Astrocyte (in vitro differentiated cells and primary cell): Measurements from ENCODE around the gene YWHAB. TPM values are rescaled to one million over a fixed set of nuclear protein-coding genes. Genes with fewer than 3 reads are reported as not detected.

ENCODE experiments used
- DNase-seq: peaks from one replicate; pipeline ENCODE4 v3.0.0-alpha.2; 2010; ENCODE audit warnings: low read depth
- FAIRE-seq: peaks from 2 replicates; lab custom pipeline; 2011; peaks lifted over from hg19 to GRCh38; lab: Jason Lieb, UNC
- H2AFZ ChIP-seq: 2 replicates; pipeline ENCODE4 v1.6.0; 2012; ENCODE audit warnings: low read depth, low read length, inconsistent platforms
- H3K27ac ChIP-seq: 2 replicates; pipeline ENCODE4 v1.5.1; 2011; ENCODE audit warnings: low read depth, low read length, inconsistent platforms
- H3K27me3 ChIP-seq: 2 replicates; pipeline ENCODE4 v1.6.0; 2011; ENCODE audit warnings: low read length, inconsistent platforms; ENCODE audit not compliant: insufficient read depth
- H3K36me3 ChIP-seq: 2 replicates; pipeline ENCODE4 v1.5.1; 2011; ENCODE audit warnings: low read length, inconsistent platforms; ENCODE audit not compliant: insufficient read depth
- H3K4me1 ChIP-seq: 2 replicates; pipeline ENCODE4 v1.5.1; 2011; ENCODE audit warnings: low read length, inconsistent platforms; ENCODE audit not compliant: insufficient read depth
- H3K4me2 ChIP-seq: 2 replicates; pipeline ENCODE4 v1.6.0; 2012; ENCODE audit warnings: low read length, inconsistent platforms
- H3K4me3 ChIP-seq: 2 replicates; pipeline ENCODE4 v1.5.1; 2011; ENCODE audit warnings: low read depth, mild to moderate bottlenecking, low read length, inconsistent platforms; ENCODE audit not compliant: insufficient read depth
- H3K79me2 ChIP-seq: 2 replicates; pipeline ENCODE4 v1.6.0; 2012; ENCODE audit warnings: mild to moderate bottlenecking, low read length, inconsistent platforms; ENCODE audit not compliant: insufficient read depth
- H3K9ac ChIP-seq: 2 replicates; pipeline ENCODE4 v1.6.0; 2012; ENCODE audit warnings: mild to moderate bottlenecking, low read length, inconsistent platforms
- H3K9me3 ChIP-seq: 2 replicates; pipeline ENCODE4 v1.5.1; 2012; ENCODE audit warnings: low read depth, mild to moderate bottlenecking, low read length, inconsistent platforms; ENCODE audit not compliant: insufficient read depth
- H4K20me1 ChIP-seq: 2 replicates; pipeline ENCODE4 v1.6.0; 2012; ENCODE audit warnings: low read length, inconsistent platforms; ENCODE audit not compliant: insufficient read depth
- H3K27ac Mint-ChIP-seq: one replicate; pipeline ENCODE4 v1.8.0; 2021; ENCODE audit warnings: mild to moderate bottlenecking, mixed read lengths; ENCODE audit not compliant: unreplicated experiment
- H3K27me3 Mint-ChIP-seq: one replicate; pipeline ENCODE4 v1.8.0; 2021; ENCODE audit warnings: low read depth, mixed read lengths; ENCODE audit not compliant: unreplicated experiment
- H3K36me3 Mint-ChIP-seq: one replicate; pipeline ENCODE4 v1.8.0; 2021; ENCODE audit warnings: low read depth, mixed read lengths; ENCODE audit not compliant: unreplicated experiment
- H3K4me1 Mint-ChIP-seq: one replicate; pipeline ENCODE4 v1.8.0; 2021; ENCODE audit warnings: low read depth, mixed read lengths; ENCODE audit not compliant: unreplicated experiment
- H3K4me3 Mint-ChIP-seq: one replicate; pipeline ENCODE4 v1.8.0; 2021; ENCODE audit warnings: mild to moderate bottlenecking, moderate library complexity, mixed read lengths; ENCODE audit not compliant: unreplicated experiment
- H3K9me3 Mint-ChIP-seq: one replicate; pipeline ENCODE4 v1.8.0; 2021; ENCODE audit warnings: mild to moderate bottlenecking, mixed read lengths; ENCODE audit not compliant: unreplicated experiment
- CTCF ChIP-seq: IDR thresholded peaks from 2 replicates; pipeline ENCODE4 v1.5.1; 2011; ENCODE audit warnings: low read depth, mild to moderate bottlenecking, inconsistent platforms, low read length, moderate library complexity; ENCODE audit not compliant: insufficient read depth
- EZH2 ChIP-seq: IDR thresholded peaks from 2 replicates; pipeline ENCODE4 v1.6.1; 2012; ENCODE audit warnings: mild to moderate bottlenecking, low read length, inconsistent platforms; ENCODE audit not compliant: insufficient read depth
- total RNA-seq: library from RNA; stranded (reverse); gene quantifications from 2 replicates; pipeline ENCODE4 v1.2.1, GENCODE V29; 2021

Gene YWHAB
- total RNA-seq, 1 donor from 2014 or later, result 236 TPM

- DNase-seq (no peak), FAIRE-seq (no peak)
- no peak overlapping the region for H3K27ac Mint-ChIP-seq
- no peaks in the 10 kb centered on the region for H3K4me1 ChIP-seq
- no peaks in the 10 kb centered on the region for H4K20me1 ChIP-seq
- H3K9ac ChIP-seq, result no peak overlapping the region
- H3K36me3 ChIP-seq, result no peaks in the 10 kb centered on the region
- peaks cover under 1% of the 10 kb centered on the region for H3K4me1 Mint-ChIP-seq
- no peak overlapping the region for H3K4me3 Mint-ChIP-seq
- H3K27me3 Mint-ChIP-seq, result peaks cover 1% of the 10 kb centered on the region
- H3K27me3 ChIP-seq, result peaks cover 27% of the 10 kb centered on the region
- H3K36me3 Mint-ChIP-seq, result no peaks in the 10 kb centered on the region
- no peaks in the 10 kb centered on the region for H3K79me2 ChIP-seq
- no peak overlapping the region for H3K4me2 ChIP-seq
- no peak overlapping the region for H3K27ac ChIP-seq
- H3K9me3 Mint-ChIP-seq, result peaks cover 4% of the 10 kb centered on the region
- H2AFZ ChIP-seq, result no peak overlapping the region
- H3K9me3 ChIP-seq, result no peaks in the 10 kb centered on the region
- no peak overlapping the region for H3K4me3 ChIP-seq
- no peak for TF ChIP-seq EZH2
- no peak for TF ChIP-seq CTCF
Measured at GRCh38 chr20:44837946-44838345, 47.6 kb upstream of the YWHAB start.

- no peak overlapping the region for H2AFZ ChIP-seq
- no peaks in the 10 kb centered on the region for H3K4me1 Mint-ChIP-seq
- peaks cover 27% of the 10 kb centered on the region for H3K27me3 ChIP-seq
- H3K79me2 ChIP-seq, result no peaks in the 10 kb centered on the region
- H3K36me3 Mint-ChIP-seq, result no peaks in the 10 kb centered on the region
- no peak overlapping the region for H3K27ac ChIP-seq
- H3K9me3 ChIP-seq, result no peaks in the 10 kb centered on the region
- H3K4me3 Mint-ChIP-seq, result no peak overlapping the region
- no peak for TF ChIP-seq CTCF
- TF ChIP-seq EZH2, result no peak
- no peak overlapping the region for H3K4me3 ChIP-seq
- FAIRE-seq (no peak), DNase-seq (no peak)
- H4K20me1 ChIP-seq, result no peaks in the 10 kb centered on the region
- H3K36me3 ChIP-seq, result no peaks in the 10 kb centered on the region
- no peaks in the 10 kb centered on the region for H3K4me1 ChIP-seq
- peaks cover 4% of the 10 kb centered on the region for H3K9me3 Mint-ChIP-seq
- no peak overlapping the region for H3K9ac ChIP-seq
- peaks cover 4% of the 10 kb centered on the region for H3K27me3 Mint-ChIP-seq
- no peak overlapping the region for H3K4me2 ChIP-seq
- no peak overlapping the region for H3K27ac Mint-ChIP-seq
Measured at GRCh38 chr20:44838521-44838920, 47.0 kb upstream of the YWHAB start.

GRCh38 chr20:44839481-44839880 is 46.0 kb upstream of the YWHAB start:
- H3K4me1 Mint-ChIP-seq, result no peaks in the 10 kb centered on the region
- H3K4me1 ChIP-seq, result no peaks in the 10 kb centered on the region
- FAIRE-seq (no peak), DNase-seq (no peak)
- no peaks in the 10 kb centered on the region for H4K20me1 ChIP-seq
- no peak overlapping the region for H3K4me3 Mint-ChIP-seq
- TF ChIP-seq CTCF (no peak), EZH2 (no peak)
- H3K9ac ChIP-seq, result no peak overlapping the region
- no peak overlapping the region for H3K4me3 ChIP-seq
- no peak overlapping the region for H3K27ac ChIP-seq
- H3K4me2 ChIP-seq, result no peak overlapping the region
- H3K27ac Mint-ChIP-seq, result no peak overlapping the region
- H3K27me3 Mint-ChIP-seq, result peaks cover 11% of the 10 kb centered on the region
- no peak overlapping the region for H2AFZ ChIP-seq
- peaks cover 27% of the 10 kb centered on the region for H3K27me3 ChIP-seq
- no peaks in the 10 kb centered on the region for H3K9me3 ChIP-seq
- H3K9me3 Mint-ChIP-seq, result peaks cover 4% of the 10 kb centered on the region
- no peaks in the 10 kb centered on the region for H3K36me3 Mint-ChIP-seq
- no peaks in the 10 kb centered on the region for H3K36me3 ChIP-seq
- no peaks in the 10 kb centered on the region for H3K79me2 ChIP-seq
